Right atrium auricular region (tissue), 2 donors: ENCODE data around the gene VWA7. TPM values are rescaled to one million over a fixed set of nuclear protein-coding genes. Genes with fewer than 3 reads are reported as not detected.

Source experiments
- DNase-seq: peaks from one replicate; pipeline ENCODE4 v3.0.0-alpha.2; 2019; ENCODE audit warnings: low spot score
- H3K27ac ChIP-seq, 2 donors: fragments of 200-600 bp; sonication (generic); 1 replicate in 1 of 2; 2 replicates in 1 of 2; pipeline ENCODE4 v1.5.1; 2016 to 2019
- H3K27me3 ChIP-seq, 2 donors: fragments of 200-600 bp; sonication (generic); one replicate each; pipeline versions ENCODE4 v1.5.1 to v1.6.0; 2017 to 2019
- H3K36me3 ChIP-seq: fragments of 200-600 bp; sonication (generic); one replicate; pipeline ENCODE4 v1.5.1; 2016
- H3K4me1 ChIP-seq, 2 donors: fragments of 200-600 bp; sonication (generic); one replicate each; pipeline versions ENCODE4 v1.5.1 to v1.6.0; 2017 to 2019
- H3K4me3 ChIP-seq, 2 donors: fragments of 200-600 bp; sonication (generic); 1 replicate in 1 of 2; 2 replicates in 1 of 2; pipeline ENCODE4 v1.5.1; 2017 to 2019; ENCODE audit warnings: mild to moderate bottlenecking in 1 of 2, moderate library complexity in 1 of 2
- H3K9me3 ChIP-seq, 2 donors: fragments of 200-600 bp; sonication (generic); one replicate each; pipeline ENCODE4 v1.5.1; 2019
- total RNA-seq, 2 donors: library from RNA; depleted of rRNA; stranded (reverse); fragments of >200 nt; gene quantifications; one replicate each; pipeline ENCODE4 v1.1.0, GENCODE V29; 2016
- TF ChIP-seq, protein P1 (sequence below), 2 donors: fragments of 200-600 bp; sonication (generic); IDR thresholded peaks; one replicate each; pipeline ENCODE4 v1.5.1; 2019; ENCODE audit warnings: antibody characterized with exemption in 2 of 2

Gene VWA7
- total RNA-seq, 2 donors from 2014 or later: 4.1 to 7.5 TPM

GRCh38 chr6:31741815-31742214, 35.3 kb downstream of the VWA7 start:
- Histone ChIP-seq H3K4me3 (no peak overlapping the region), H3K36me3 (no peaks in the 10 kb centered on the region), H3K27me3 (no peaks in the 10 kb centered on the region), H3K4me1 (peaks cover 0 to 34% of the 10 kb centered on the region in 2 donors), H3K27ac (no peak overlapping the region), H3K9me3 (no peaks in the 10 kb centered on the region)
- TF ChIP-seq, protein P1, sequence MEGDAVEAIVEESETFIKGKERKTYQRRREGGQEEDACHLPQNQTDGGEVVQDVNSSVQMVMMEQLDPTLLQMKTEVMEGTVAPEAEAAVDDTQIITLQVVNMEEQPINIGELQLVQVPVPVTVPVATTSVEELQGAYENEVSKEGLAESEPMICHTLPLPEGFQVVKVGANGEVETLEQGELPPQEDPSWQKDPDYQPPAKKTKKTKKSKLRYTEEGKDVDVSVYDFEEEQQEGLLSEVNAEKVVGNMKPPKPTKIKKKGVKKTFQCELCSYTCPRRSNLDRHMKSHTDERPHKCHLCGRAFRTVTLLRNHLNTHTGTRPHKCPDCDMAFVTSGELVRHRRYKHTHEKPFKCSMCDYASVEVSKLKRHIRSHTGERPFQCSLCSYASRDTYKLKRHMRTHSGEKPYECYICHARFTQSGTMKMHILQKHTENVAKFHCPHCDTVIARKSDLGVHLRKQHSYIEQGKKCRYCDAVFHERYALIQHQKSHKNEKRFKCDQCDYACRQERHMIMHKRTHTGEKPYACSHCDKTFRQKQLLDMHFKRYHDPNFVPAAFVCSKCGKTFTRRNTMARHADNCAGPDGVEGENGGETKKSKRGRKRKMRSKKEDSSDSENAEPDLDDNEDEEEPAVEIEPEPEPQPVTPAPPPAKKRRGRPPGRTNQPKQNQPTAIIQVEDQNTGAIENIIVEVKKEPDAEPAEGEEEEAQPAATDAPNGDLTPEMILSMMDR (IDR thresholded peaks at IDR 0.05): no peak
- DNase-seq: no peak

- Histone ChIP-seq H3K4me3 (peak overlapping the region; percentile 62 to 66), H3K36me3 (no peaks in the 10 kb centered on the region), H3K4me1 (peaks cover 0 to 38% of the 10 kb centered on the region in 2 donors), H3K9me3 (no peaks in the 10 kb centered on the region), H3K27me3 (no peaks in the 10 kb centered on the region), H3K27ac (peak overlapping the region; percentile 41 to 43)
- DNase-seq: no peak
- TF ChIP-seq, protein P1 (IDR thresholded peaks at IDR 0.05): no peak
Observed at GRCh38 chr6:31740397-31741223, 36.5 kb downstream of the VWA7 start.

DNA sequence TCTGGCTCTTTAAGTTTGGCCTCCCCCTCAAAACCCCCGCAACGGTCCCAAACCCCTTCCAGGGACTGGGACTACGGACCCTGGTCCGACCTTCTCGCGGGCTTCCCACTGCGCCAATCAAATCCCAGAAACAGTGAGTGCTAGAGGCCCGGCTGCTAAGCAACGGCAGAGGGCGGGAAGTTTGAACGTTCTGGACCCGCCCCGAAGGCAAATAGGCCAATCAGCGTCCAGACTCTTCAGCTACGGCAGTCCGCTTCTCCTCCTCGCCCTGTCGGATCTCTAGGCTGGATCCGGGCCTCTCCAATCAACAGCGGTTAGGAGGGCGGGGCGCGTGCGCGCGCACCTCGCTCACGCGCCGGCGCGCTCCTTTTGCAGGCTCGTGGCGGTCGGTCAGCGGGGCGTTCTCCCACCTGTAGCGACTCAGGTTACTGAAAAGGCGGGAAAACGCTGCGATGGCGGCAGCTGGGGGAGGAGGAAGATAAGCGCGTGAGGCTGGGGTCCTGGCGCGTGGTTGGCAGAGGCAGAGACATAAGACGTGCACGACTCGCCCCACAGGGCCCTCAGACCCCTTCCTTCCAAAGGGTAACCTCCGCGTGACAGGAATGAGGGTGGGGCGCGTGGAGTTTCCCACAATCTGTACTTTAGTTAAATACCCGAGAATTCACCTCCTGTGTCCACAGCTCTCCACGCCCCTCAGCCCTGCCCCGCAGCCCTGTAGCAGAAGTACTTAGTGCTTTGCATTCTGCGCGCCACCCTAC, 37.3 kb downstream of the VWA7 start, which contains the start of gene MSH5:
TSS of gene MSH5 (plus strand) at position 367 of the 758 bp plus-strand sequence. CDS start 462 bp downstream, outside the sequence.
- TF ChIP-seq, protein P1 (IDR thresholded peaks at IDR 0.05): no peak
- no peaks in the 10 kb centered on the region for H3K9me3 ChIP-seq
- H3K27ac ChIP-seq: peak within 1 kb of the TSS; percentile 41 to 43
- peak; percentile 99 for DNase-seq
- no peaks in the 10 kb centered on the region for H3K36me3 ChIP-seq
- H3K27me3 ChIP-seq: no peaks in the 10 kb centered on the region
- peak within 1 kb of the TSS; percentile 62 to 66 for H3K4me3 ChIP-seq
- H3K4me1 ChIP-seq: peaks cover 0 to 43% of the 10 kb centered on the region in 2 donors

- Histone ChIP-seq H3K27me3 (no peaks in the 10 kb centered on the region), H3K4me3 (no peak overlapping the region), H3K4me1 (peaks cover 0 to 57% of the 10 kb centered on the region in 2 donors), H3K9me3 (no peaks in the 10 kb centered on the region), H3K36me3 (peaks cover 11% of the 10 kb centered on the region), H3K27ac (peak overlapping the region; percentile 93 to 96)
- TF ChIP-seq, protein P1 (IDR thresholded peaks at IDR 0.05): peak in 1 of 2 donors; percentile 19
- peak; percentile 68 for DNase-seq
Observed at GRCh38 chr6:31737991-31738979, 38.8 kb downstream of the VWA7 start.
